ENCODE results near the gene LRBA. TPM values are rescaled to one million over a fixed set of nuclear protein-coding genes. Genes with fewer than 3 reads are reported as not detected.

The LRBA gene
- polyA plus RNA-seq, 1 of the 3 experiments (the other 2 are of a cell fraction), result 11.4 TPM

- TF ChIP-seq CTCF (IDR thresholded peaks at IDR 0.05) (no peak), ELF1 (IDR thresholded peaks at IDR 0.05) (no peak), SMC3 (IDR thresholded peaks at IDR 0.05; ENCODE audit: low read depth, low read length) (no peak)
- TF ChIP-seq, protein P1, sequence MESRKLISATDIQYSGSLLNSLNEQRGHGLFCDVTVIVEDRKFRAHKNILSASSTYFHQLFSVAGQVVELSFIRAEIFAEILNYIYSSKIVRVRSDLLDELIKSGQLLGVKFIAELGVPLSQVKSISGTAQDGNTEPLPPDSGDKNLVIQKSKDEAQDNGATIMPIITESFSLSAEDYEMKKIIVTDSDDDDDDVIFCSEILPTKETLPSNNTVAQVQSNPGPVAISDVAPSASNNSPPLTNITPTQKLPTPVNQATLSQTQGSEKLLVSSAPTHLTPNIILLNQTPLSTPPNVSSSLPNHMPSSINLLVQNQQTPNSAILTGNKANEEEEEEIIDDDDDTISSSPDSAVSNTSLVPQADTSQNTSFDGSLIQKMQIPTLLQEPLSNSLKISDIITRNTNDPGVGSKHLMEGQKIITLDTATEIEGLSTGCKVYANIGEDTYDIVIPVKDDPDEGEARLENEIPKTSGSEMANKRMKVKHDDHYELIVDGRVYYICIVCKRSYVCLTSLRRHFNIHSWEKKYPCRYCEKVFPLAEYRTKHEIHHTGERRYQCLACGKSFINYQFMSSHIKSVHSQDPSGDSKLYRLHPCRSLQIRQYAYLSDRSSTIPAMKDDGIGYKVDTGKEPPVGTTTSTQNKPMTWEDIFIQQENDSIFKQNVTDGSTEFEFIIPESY (IDR thresholded peaks at IDR 0.05; ENCODE audit: borderline replicate concordance, low read depth), result no peak
Measured at GRCh38 chr4:150744570-150744969, 270.5 kb downstream of the LRBA start (continued).

DNA sequence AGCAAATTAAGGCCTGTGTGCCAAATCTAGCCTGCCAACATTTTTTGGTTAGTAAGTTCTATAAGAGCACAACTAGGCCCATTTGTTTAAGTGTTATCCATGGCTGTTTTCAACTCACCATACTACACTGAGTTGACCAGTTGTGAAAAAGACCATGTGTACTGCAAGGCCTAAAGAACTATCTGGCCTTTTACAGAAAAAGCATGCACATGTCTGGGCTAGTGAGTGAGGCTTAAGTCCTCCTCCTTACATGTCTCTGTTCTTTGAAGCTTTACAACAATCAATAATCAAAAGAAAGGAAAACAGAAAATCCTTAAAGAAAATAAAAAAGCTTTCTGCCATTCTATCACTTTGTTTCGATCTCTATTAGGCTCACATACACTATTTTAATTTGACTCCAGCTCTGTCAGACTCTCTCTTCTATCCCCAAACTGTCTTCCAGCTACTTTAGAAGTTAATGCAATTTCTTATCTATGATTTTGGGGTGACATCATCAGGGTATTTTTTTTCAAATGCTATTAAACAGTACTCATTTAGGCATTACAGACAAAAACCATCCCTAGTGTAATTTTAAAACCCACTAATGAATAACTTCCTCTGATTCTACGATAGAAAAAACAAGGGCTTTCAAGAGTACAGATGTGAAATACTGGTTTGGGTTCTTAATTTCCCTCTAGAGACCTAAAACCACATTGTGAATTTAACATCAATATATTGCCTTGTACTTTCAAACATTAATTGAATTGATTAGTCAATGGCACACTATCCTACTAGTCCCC lies 271.3 kb downstream of the LRBA start:
- POLR2A ChIA-PET, result no interaction called here
- peak; percentile 27 for DNase-seq

More for the DNA sequence above, 271.3 kb downstream of the LRBA start:
- H3K4me2 ChIP-seq, result no peak overlapping the region
- H3K9me2 ChIP-seq, result no peaks in the 10 kb centered on the region
- H3K79me2 ChIP-seq (ENCODE audit: insufficient read depth), result no peaks in the 10 kb centered on the region
- H3K9ac ChIP-seq, result no peak overlapping the region
- peaks cover 0 to 5% of the 10 kb centered on the region in 2 experiments for H3K36me3 ChIP-seq (replicated peaks in 1 of 2; ENCODE audit: control insufficient read depth in 1 of 2, insufficient read depth in 2 of 2, low read length in 1 of 2)
- H3K4me1 ChIP-seq (ENCODE audit: control insufficient read depth in 1 of 2, insufficient read depth in 2 of 2, low read depth in 1 of 2, low read length in 1 of 2), result peaks cover 0 to 8% of the 10 kb centered on the region in 2 experiments; a peak in 3 of 4 replicates
- H3K4me3 ChIP-seq (ENCODE audit: low read depth in 2 of 2, low read length in 1 of 2), result no peak overlapping the region
- WGBS (ENCODE audit: low lambda C conversion rate), result 16% methylated on average over 2 of the region's 2 CpGs
- H2AFZ ChIP-seq (ENCODE audit: low read depth), result no peak overlapping the region
- no peaks in the 10 kb centered on the region for H4K20me1 ChIP-seq (ENCODE audit: insufficient read depth)
- no peaks in the 10 kb centered on the region for H3K9me3 ChIP-seq
- no peaks in the 10 kb centered on the region for H3F3A ChIP-seq (replicated peaks; ENCODE audit: insufficient read depth)
- peak overlapping the region; percentile 28 to 89 for H3K27ac ChIP-seq (ENCODE audit: low read depth in 2 of 2, low read length in 1 of 2)
- no peaks in the 10 kb centered on the region for H3K27me3 ChIP-seq (ENCODE audit: insufficient read depth)
- TF ChIP-seq YY1 (IDR thresholded peaks at IDR 0.05; ENCODE audit: low read depth) (no peak), TCF12 (IDR thresholded peaks at IDR 0.05) (peak; percentile 34; the same call in 1 of the 2 replicates), POLR2AphosphoS5 (IDR thresholded peaks at IDR 0.05; ENCODE audit: low read depth, low read length) (no peak), IRF3 (IDR thresholded peaks at IDR 0.05; ENCODE audit: low read depth, low read length) (no peak), REST (IDR thresholded peaks at IDR 0.05; ENCODE audit: low read depth, low read length) (no peak), RCOR1 (IDR thresholded peaks at IDR 0.05; ENCODE audit: low read length) (peak; percentile 19; the same call in 1 of the 2 replicates), GATA2 (CRISPR knock-in tag; IDR thresholded peaks at IDR 0.05) (peak; percentile 71), MXI1 (IDR thresholded peaks at IDR 0.05; ENCODE audit: low read depth, low read length) (peak; percentile 59; the same call in 1 of the 2 replicates), NFIC (IDR thresholded peaks at IDR 0.05; ENCODE audit: borderline replicate concordance) (no peak), CHD2 (IDR thresholded peaks at IDR 0.05; ENCODE audit: low read length, partially characterized antibody) (peak; percentile 30), EP300 (IDR thresholded peaks at IDR 0.05; ENCODE audit: borderline replicate concordance in 1 of 2, low read depth in 1 of 2, low read length in 1 of 2) (peak in 1 of 2 experiments; percentile 68; a peak in 1 of 4 replicates), RAD21 (IDR thresholded peaks at IDR 0.05; ENCODE audit: low read length) (0 out of 2 replicates have a peak, but pooled peaks have one; percentile 6), MAX (IDR thresholded peaks at IDR 0.05; ENCODE audit: low read depth) (peak; percentile 23; the same call in 1 of the 2 replicates), MEF2A (IDR thresholded peaks at IDR 0.05; ENCODE audit: borderline replicate concordance, low read depth) (no peak)
- CTCF ChIA-PET, result interaction anchor here (1.7 kb wide), 1 partner anchor 38 kb away, joined by 5 read pairs; no protein-coding TSS in a partner anchor

Data from SK-N-SH (cell line).